OCI-LY1 (cell line): ENCODE results near the gene MAP3K19.

ENCODE experiments used
- H2AFZ ChIP-seq: fragments of 200-600 bp; sonication (generic), shearing (Covaris generic); 2 replicates; pipeline ENCODE4 v1.6.0; 2014; ENCODE audit warnings: antibody characterized with exemption, mild to moderate bottlenecking, low read length
- H3F3A ChIP-seq: fragments of 200-600 bp; sonication (generic), shearing (Covaris generic); 2 replicates; pipeline ENCODE4 v1.6.0; 2014; ENCODE audit warnings: mild to moderate bottlenecking, antibody characterized with exemption, low read length, moderate library complexity; ENCODE audit not compliant: insufficient read depth
- H3K27ac ChIP-seq: fragments of 200-600 bp; sonication (generic); 2 replicates; pipeline ENCODE4 v1.5.1; 2014; ENCODE audit warnings: low read length, mixed run types, mild to moderate bottlenecking, low read depth; ENCODE audit not compliant: poor library complexity, severe bottlenecking
- H3K27me3 ChIP-seq: fragments of 200-600 bp; sonication (generic); 2 replicates; pipeline ENCODE4 v1.6.0; 2014; ENCODE audit warnings: antibody characterized with exemption, mild to moderate bottlenecking, low read length, moderate library complexity; ENCODE audit not compliant: insufficient read depth
- H3K36me3 ChIP-seq: fragments of 200-600 bp; sonication (generic); 2 replicates; pipeline ENCODE4 v1.6.1; 2014; ENCODE audit warnings: mild to moderate bottlenecking, antibody characterized with exemption, low read length, moderate library complexity, mixed read lengths; ENCODE audit not compliant: insufficient read depth
- H3K4me1 ChIP-seq: fragments of 200-600 bp; sonication (generic); 2 replicates; pipeline ENCODE4 v1.5.1; 2014; ENCODE audit warnings: mild to moderate bottlenecking, low read length, moderate library complexity; ENCODE audit not compliant: insufficient read depth, severe bottlenecking
- H3K4me2 ChIP-seq: fragments of 200-600 bp; sonication (generic), shearing (Covaris generic); 2 replicates; pipeline ENCODE4 v1.6.1; 2014; ENCODE audit warnings: low read length
- H3K4me3 ChIP-seq: fragments of 200-600 bp; sonication (generic); 2 replicates; pipeline ENCODE4 v1.5.1; 2014; ENCODE audit warnings: low read length, low read depth, mild to moderate bottlenecking, mixed read lengths; ENCODE audit not compliant: poor library complexity, severe bottlenecking
- H3K79me2 ChIP-seq: fragments of 200-600 bp; shearing (Covaris generic); 2 replicates; pipeline ENCODE4 v1.6.1; 2016; ENCODE audit warnings: mixed run types, low read length, mixed read lengths; ENCODE audit not compliant: insufficient read depth
- H3K9ac ChIP-seq: fragments of 200-600 bp; sonication (generic), shearing (Covaris generic); 2 replicates; pipeline ENCODE4 v1.6.1; 2014; ENCODE audit warnings: mild to moderate bottlenecking, low read length, mixed read lengths
- H3K9me2 ChIP-seq: fragments of 200-600 bp; sonication (generic), shearing (Covaris generic); 2 replicates; pipeline ENCODE4 v1.6.1; 2014; ENCODE audit warnings: low read depth, mild to moderate bottlenecking, low read length, mixed read lengths
- H3K9me3 ChIP-seq: fragments of 200-600 bp; shearing (Covaris generic); 2 replicates; pipeline ENCODE4 v1.6.1; 2014; ENCODE audit warnings: low read length, mixed read lengths
- H4K20me1 ChIP-seq: fragments of 200-600 bp; sonication (generic), shearing (Covaris generic); 2 replicates; pipeline ENCODE4 v1.6.0; 2016; ENCODE audit warnings: mild to moderate bottlenecking, low read length; ENCODE audit not compliant: insufficient read depth
- CTCF ChIP-seq: fragments of 200-600 bp; sonication (generic), shearing (Covaris generic); IDR thresholded peaks from 2 replicates; pipeline ENCODE4 v1.5.1; 2017; ENCODE audit warnings: mild to moderate bottlenecking, antibody characterized with exemption, low read length, moderate library complexity, mixed read lengths
- EZH2 ChIP-seq: fragments of 200-600 bp; sonication (generic), shearing (Covaris generic); IDR thresholded peaks from 2 replicates; pipeline ENCODE4 v1.8.0; 2017; ENCODE audit warnings: borderline replicate concordance, mixed run types, mild to moderate bottlenecking, antibody characterized with exemption, low read length, moderate library complexity, mixed read lengths

The MAP3K19 gene

GRCh38 chr2:135047300-135047699 lies at the start of gene MAP3K19:
MAP3K19 (minus strand) TSS chr2:135047447; CDS start chr2:135024647, 22,800 bp downstream.
- Histone ChIP-seq H3K9me3 (no peaks in the 10 kb centered on the region), H3K4me3 (no peak within 1 kb of the TSS), H3K27ac (no peak within 1 kb of the TSS), H3K79me2 (no peaks in the 10 kb centered on the region; the same call in 1 of the 2 replicates), H2AFZ (no peak within 1 kb of the TSS), H3K9ac (no peak within 1 kb of the TSS), H3F3A (no peaks in the 10 kb centered on the region), H4K20me1 (no peaks in the 10 kb centered on the region), H3K9me2 (no peaks in the 10 kb centered on the region), H3K27me3 (no peaks in the 10 kb centered on the region), H3K36me3 (no peaks in the 10 kb centered on the region), H3K4me2 (no peak within 1 kb of the TSS), H3K4me1 (peaks cover 5% of the 10 kb centered on the region)
- no peak for TF ChIP-seq EZH2
- TF ChIP-seq CTCF = no peak

GRCh38 chr2:135096665-135097446 lies 49.6 kb upstream of the MAP3K19 start:
- Histone ChIP-seq H3K79me2 (peaks cover under 1% of the 10 kb centered on the region; the same call in 1 of the 2 replicates), H3F3A (no peaks in the 10 kb centered on the region)

GRCh38 chr2:135095591-135095990 lies 48.3 kb upstream of the MAP3K19 start:
- Histone ChIP-seq H3K27me3 (no peaks in the 10 kb centered on the region), H3K9ac (no peak overlapping the region), H2AFZ (no peak overlapping the region), H3K9me3 (no peaks in the 10 kb centered on the region), H3K4me3 (no peak overlapping the region), H3K4me2 (no peak overlapping the region), H3K9me2 (no peaks in the 10 kb centered on the region), H3K4me1 (peaks cover 5% of the 10 kb centered on the region), H3K36me3 (peaks cover 71% of the 10 kb centered on the region), H3F3A (no peaks in the 10 kb centered on the region), H4K20me1 (no peaks in the 10 kb centered on the region), H3K79me2 (peaks cover 5% of the 10 kb centered on the region; the same call in 1 of the 2 replicates), H3K27ac (no peak overlapping the region)
- TF ChIP-seq EZH2 (no peak), CTCF (0 out of 2 replicates have a peak, but pooled peaks have one; percentile 12)

More at GRCh38 chr2:135096665-135097446, 49.6 kb upstream of the MAP3K19 start:
- H3K9ac ChIP-seq = no peak overlapping the region
- H3K27ac ChIP-seq = no peak overlapping the region
- H3K9me3 ChIP-seq = no peaks in the 10 kb centered on the region
- no peak overlapping the region for H3K4me2 ChIP-seq
- H4K20me1 ChIP-seq = no peaks in the 10 kb centered on the region
- no peak overlapping the region for H3K4me3 ChIP-seq
- H3K9me2 ChIP-seq = no peaks in the 10 kb centered on the region
- peaks cover 69% of the 10 kb centered on the region for H3K36me3 ChIP-seq
- peaks cover 5% of the 10 kb centered on the region for H3K4me1 ChIP-seq
- H2AFZ ChIP-seq = no peak overlapping the region
- H3K27me3 ChIP-seq = no peaks in the 10 kb centered on the region
- TF ChIP-seq CTCF (no peak), EZH2 (no peak)
